ENCODE results near the gene FBXW8. TPM values are rescaled to one million over a fixed set of nuclear protein-coding genes. Genes with fewer than 3 reads are reported as not detected.

FBXW8 gene
- polyA plus RNA-seq, 2 of the 4 experiments (the other 2 are of a cell fraction), result 9.8 to 15.7 TPM

DNA sequence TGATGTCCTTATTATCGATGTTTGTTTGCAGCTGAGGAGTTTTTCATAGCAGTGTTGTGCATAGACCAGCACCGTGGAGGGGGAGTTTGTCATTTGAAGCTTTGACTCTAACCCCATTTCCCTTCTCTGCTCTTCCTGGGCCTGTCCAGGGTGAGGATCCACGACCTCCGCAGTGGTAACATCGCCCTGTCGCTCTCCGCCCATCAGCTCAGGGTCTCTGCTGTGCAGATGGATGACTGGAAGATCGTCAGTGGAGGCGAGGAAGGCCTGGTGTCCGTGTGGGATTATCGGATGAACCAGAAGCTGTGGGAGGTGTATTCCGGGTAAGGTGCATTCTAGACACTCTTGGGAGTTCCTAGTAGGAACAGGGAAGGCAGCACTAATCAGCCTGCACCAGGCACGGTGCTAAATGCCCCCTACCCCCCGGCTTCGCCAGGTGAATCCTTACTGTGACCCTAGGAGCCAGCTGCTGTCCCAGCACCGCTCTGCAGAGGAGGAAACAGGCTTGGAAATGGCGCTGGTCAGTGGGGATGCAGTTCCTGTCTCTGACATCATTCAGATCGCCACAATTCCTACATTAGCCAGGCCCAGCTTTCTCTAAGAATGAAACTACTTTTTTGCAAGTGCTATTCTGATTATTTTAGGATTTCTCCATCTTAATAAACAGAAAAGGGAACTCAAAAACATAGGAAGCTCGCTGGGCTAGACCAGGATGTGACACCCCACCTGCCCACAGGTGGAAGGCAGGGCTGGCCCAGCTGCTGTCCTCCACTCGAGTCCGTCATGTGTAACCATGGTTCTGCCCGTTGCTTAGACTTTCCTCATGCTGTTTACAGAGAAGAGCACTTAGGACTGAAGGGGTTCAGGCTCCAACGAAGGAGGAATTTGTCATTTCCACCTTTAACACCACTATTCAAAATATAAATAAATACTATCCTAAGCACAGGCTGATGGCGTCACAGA, 113.5 kb downstream of the FBXW8 start:
- FAIRE-seq, result no peak
- WGBS (ENCODE audit: missing lambda C conversion rate), result 88% methylated on average over 24 of the region's 24 CpGs

DNA sequence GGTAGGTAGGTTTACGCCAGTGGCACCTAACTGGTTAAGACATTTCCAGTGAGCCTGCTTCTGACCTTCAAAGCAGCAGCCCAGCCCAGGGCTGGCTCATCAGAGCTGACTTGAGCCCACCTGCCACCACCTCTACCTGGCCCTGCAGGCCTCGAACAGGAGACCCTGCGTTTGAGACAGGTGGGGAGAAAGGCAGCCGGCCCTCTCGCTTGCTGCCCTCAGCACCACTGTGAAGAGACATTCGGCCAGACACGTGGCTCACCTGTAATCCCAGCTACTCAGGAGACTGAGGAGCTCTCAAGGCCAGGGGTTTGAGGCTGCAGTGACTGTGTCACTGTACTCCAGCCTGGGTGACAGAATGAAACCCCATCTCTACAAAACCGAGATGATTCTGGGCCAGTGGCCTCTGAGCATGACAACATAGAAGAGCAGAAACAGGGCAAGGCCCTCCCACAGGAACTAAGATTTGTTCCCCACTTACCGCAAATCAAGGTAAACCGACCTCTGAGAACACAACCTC, 114.3 kb downstream of the FBXW8 start:
- no peak for TF ChIP-seq EP300 (IDR thresholded peaks at IDR 0.05)
- TF ChIP-seq RNF2 (IDR thresholded peaks at IDR 0.05; ENCODE audit: borderline replicate concordance, low read depth), result no peak
- TF ChIP-seq, protein P1, sequence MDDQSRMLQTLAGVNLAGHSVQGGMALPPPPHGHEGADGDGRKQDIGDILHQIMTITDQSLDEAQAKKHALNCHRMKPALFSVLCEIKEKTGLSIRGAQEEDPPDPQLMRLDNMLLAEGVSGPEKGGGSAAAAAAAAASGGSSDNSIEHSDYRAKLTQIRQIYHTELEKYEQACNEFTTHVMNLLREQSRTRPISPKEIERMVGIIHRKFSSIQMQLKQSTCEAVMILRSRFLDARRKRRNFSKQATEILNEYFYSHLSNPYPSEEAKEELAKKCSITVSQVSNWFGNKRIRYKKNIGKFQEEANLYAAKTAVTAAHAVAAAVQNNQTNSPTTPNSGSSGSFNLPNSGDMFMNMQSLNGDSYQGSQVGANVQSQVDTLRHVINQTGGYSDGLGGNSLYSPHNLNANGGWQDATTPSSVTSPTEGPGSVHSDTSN (IDR thresholded peaks at IDR 0.05), result no peak
- no peak for TF ChIP-seq CEBPB (IDR thresholded peaks at IDR 0.05)
- no peak for TF ChIP-seq NR3C1 (IDR thresholded peaks at IDR 0.05)
- TF ChIP-seq JUN (IDR thresholded peaks at IDR 0.05), result no peak
- TF ChIP-seq NPAS2 (CRISPR knock-in tag; IDR thresholded peaks at IDR 0.05; ENCODE audit: borderline replicate concordance), result no peak
- TF ChIP-seq HOXB13 (CRISPR knock-in tag; IDR thresholded peaks at IDR 0.05; ENCODE audit: low read depth), result no peak
- TF ChIP-seq CBX2 (IDR thresholded peaks at IDR 0.05; ENCODE audit: borderline replicate concordance, low read depth), result no peak
- TF ChIP-seq MYC (IDR thresholded peaks at IDR 0.05; ENCODE audit: borderline replicate concordance, low read length), result no peak
- no peak for TF ChIP-seq RFX5 (IDR thresholded peaks at IDR 0.05)
- TF ChIP-seq, protein P2, sequence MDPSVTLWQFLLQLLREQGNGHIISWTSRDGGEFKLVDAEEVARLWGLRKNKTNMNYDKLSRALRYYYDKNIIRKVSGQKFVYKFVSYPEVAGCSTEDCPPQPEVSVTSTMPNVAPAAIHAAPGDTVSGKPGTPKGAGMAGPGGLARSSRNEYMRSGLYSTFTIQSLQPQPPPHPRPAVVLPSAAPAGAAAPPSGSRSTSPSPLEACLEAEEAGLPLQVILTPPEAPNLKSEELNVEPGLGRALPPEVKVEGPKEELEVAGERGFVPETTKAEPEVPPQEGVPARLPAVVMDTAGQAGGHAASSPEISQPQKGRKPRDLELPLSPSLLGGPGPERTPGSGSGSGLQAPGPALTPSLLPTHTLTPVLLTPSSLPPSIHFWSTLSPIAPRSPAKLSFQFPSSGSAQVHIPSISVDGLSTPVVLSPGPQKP (IDR thresholded peaks at IDR 0.05; ENCODE audit: low read depth, low read length), result no peak
- no peak for TF ChIP-seq RCOR1 (IDR thresholded peaks at IDR 0.05; ENCODE audit: low read depth, low read length)
- no peak for TF ChIP-seq NFE2L2 (conservative IDR thresholded peaks at IDR 0.05; ENCODE audit: low read length)
- TF ChIP-seq ZC3H11A (IDR thresholded peaks at IDR 0.05), result no peak
- no peak for TF ChIP-seq POLR2A (IDR thresholded peaks at IDR 0.05; ENCODE audit: low read length)
- no peak for TF ChIP-seq GATA3 (IDR thresholded peaks at IDR 0.05; ENCODE audit: borderline replicate concordance)
- no peak for TF ChIP-seq PHF8 (IDR thresholded peaks at IDR 0.05; ENCODE audit: borderline replicate concordance, low read depth)
- H3K4me2 ChIP-seq, result 0 out of 3 replicates have a peak overlapping the region, but pooled peaks have one; percentile 4
- H3K4me1 ChIP-seq, result peaks cover 13% of the 10 kb centered on the region
- no peak overlapping the region for H3K4me3 ChIP-seq
- peak in 1 of 2 experiments; percentile 3; a peak in 2 of 6 replicates for ATAC-seq
- ChIA-PET POLR2A (no interaction called here), CTCF (interaction anchor here (0.8 to 7.6 kb wide), 16 partner anchors 11 to 159 kb away, joined by 3 to 64 read pairs (median 6); no protein-coding TSS in a partner anchor)
- no peak for FAIRE-seq
- peak overlapping the region in 1 of 2 experiments; percentile 86; a peak in 3 of 6 replicates for H3K27ac ChIP-seq
- 66% methylated on average over 7 of the region's 10 CpGs for WGBS (ENCODE audit: missing lambda C conversion rate)
- H3K9me3 ChIP-seq, result no peaks in the 10 kb centered on the region
- DNase-seq (ENCODE audit: low read depth in 1 of 2, low spot score in 1 of 2), result no peak

More for the DNA sequence above, 113.5 kb downstream of the FBXW8 start:
- ChIA-PET POLR2A (no interaction called here), CTCF (interaction anchor here (0.8 to 7.6 kb wide), 14 partner anchors 13 to 160 kb away, joined by 3 to 64 read pairs (median 4); no protein-coding TSS in a partner anchor)
- no peak overlapping the region for H3K4me3 ChIP-seq
- no peak for DNase-seq (ENCODE audit: low read depth in 1 of 2, low spot score in 1 of 2)
- H3K4me1 ChIP-seq, result peaks cover 13% of the 10 kb centered on the region
- ATAC-seq, result no peak
- no peaks in the 10 kb centered on the region for H3K9me3 ChIP-seq
- no peak for TF ChIP-seq NFE2L2 (conservative IDR thresholded peaks at IDR 0.05; ENCODE audit: low read length)
- no peak for TF ChIP-seq RFX5 (IDR thresholded peaks at IDR 0.05)
- TF ChIP-seq HEYL (CRISPR knock-in tag; IDR thresholded peaks at IDR 0.05), result no peak
- TF ChIP-seq KDM5A (IDR thresholded peaks at IDR 0.05), result no peak
- TF ChIP-seq, protein P3, sequence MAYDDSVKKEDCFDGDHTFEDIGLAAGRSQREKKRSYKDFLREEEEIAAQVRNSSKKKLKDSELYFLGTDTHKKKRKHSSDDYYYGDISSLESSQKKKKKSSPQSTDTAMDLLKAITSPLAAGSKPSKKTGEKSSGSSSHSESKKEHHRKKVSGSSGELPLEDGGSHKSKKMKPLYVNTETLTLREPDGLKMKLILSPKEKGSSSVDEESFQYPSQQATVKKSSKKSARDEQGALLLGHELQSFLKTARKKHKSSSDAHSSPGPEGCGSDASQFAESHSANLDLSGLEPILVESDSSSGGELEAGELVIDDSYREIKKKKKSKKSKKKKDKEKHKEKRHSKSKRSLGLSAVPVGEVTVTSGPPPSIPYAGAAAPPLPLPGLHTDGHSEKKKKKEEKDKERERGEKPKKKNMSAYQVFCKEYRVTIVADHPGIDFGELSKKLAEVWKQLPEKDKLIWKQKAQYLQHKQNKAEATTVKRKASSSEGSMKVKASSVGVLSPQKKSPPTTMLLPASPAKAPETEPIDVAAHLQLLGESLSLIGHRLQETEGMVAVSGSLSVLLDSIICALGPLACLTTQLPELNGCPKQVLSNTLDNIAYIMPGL (CRISPR knock-in tag; IDR thresholded peaks at IDR 0.05; ENCODE audit: borderline replicate concordance), result no peak
- no peak for TF ChIP-seq TP53 (CRISPR knock-in tag; IDR thresholded peaks at IDR 0.05)
- TF ChIP-seq POLR2A (IDR thresholded peaks at IDR 0.05; ENCODE audit: low read length), result no peak
- no peak for TF ChIP-seq JUN (IDR thresholded peaks at IDR 0.05)
- no peak for TF ChIP-seq TFCP2L1 (CRISPR knock-in tag; IDR thresholded peaks at IDR 0.05)
- no peak for TF ChIP-seq JUNB (IDR thresholded peaks at IDR 0.05)
- TF ChIP-seq NPAS2 (CRISPR knock-in tag; IDR thresholded peaks at IDR 0.05; ENCODE audit: borderline replicate concordance), result no peak
- TF ChIP-seq POLR2AphosphoS2 (conservative IDR thresholded peaks at IDR 0.05; ENCODE audit: low read length), result no peak
- TF ChIP-seq HOXA7 (CRISPR knock-in tag; IDR thresholded peaks at IDR 0.05), result no peak
- no peak for TF ChIP-seq CBX2 (IDR thresholded peaks at IDR 0.05; ENCODE audit: borderline replicate concordance, low read depth)
- no peak for TF ChIP-seq RCOR1 (IDR thresholded peaks at IDR 0.05; ENCODE audit: low read depth, low read length)
- TF ChIP-seq SREBF2 (IDR thresholded peaks at IDR 0.05), result no peak
- no peak for TF ChIP-seq KDM1A (IDR thresholded peaks at IDR 0.05; ENCODE audit: low read depth)
- no peak for TF ChIP-seq MAZ (IDR thresholded peaks at IDR 0.05; ENCODE audit: borderline replicate concordance, low read depth, low read length)
- no peak for TF ChIP-seq SMC3 (IDR thresholded peaks at IDR 0.05)
- no peak overlapping the region for H3K27ac ChIP-seq
- no peak overlapping the region for H3K4me2 ChIP-seq
